Measurements from ENCODE around the gene SPATA31E1.
"Not testable (repeated sequence)": the region's sequence is repeated elsewhere in the genome, so short reads cannot be mapped to it uniquely, and the experiment has no call there.

SPATA31E1 gene

GRCh38 chr9:87882627-87883026, at the start of gene SPATA31E1:
TSS of gene SPATA31E1 (plus strand) at chr9:87882877. CDS start at chr9:87882892, 15 bp downstream.
- no peak for DNase-seq (ENCODE audit: low read depth)

- DNase-seq (ENCODE audit: low read depth) = no peak
Observed at GRCh38 chr9:87834357-87834756, 48.3 kb upstream of the SPATA31E1 start.

GRCh38 chr9:87836536-87836935, 46.1 kb upstream of the SPATA31E1 start:
- no peak for DNase-seq (ENCODE audit: low read depth)

DNA sequence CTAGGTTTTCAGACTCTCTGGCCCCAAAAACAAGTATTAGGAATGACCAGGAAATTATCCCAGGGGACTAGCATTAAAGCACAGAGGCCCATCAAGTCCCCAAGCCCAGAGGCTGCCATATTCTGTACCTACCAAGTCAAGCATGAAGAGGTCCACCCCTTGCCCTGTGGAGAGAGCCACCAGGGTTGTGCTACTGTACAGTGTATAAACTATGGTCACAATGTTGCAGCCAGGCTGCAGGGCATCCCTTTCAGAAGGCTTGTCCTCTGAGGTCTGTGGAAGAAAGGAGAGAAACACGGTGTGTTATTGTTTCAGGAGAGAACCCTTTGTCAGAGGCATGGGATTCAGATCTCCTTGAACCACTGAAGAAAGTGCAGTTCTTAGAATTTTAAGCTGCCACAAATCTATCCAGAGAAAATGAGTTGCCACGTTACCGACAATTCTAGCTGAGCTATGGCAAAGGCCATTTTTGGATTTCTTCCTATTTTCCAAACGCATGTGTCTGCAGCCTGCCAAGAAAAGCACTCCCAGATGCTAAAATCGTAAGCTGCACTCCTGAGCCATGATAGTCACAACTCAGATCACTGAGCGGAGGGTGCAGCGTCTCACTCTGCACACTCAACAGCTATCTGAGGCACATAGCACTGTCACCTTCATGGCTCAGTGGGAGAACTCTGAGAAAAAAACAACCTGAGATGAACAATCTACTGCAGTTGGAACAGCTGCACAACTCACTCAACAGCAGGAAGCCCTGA, 45.5 kb upstream of the SPATA31E1 start:
- DNase-seq (ENCODE audit: low read depth) = peak; percentile 9

DNA sequence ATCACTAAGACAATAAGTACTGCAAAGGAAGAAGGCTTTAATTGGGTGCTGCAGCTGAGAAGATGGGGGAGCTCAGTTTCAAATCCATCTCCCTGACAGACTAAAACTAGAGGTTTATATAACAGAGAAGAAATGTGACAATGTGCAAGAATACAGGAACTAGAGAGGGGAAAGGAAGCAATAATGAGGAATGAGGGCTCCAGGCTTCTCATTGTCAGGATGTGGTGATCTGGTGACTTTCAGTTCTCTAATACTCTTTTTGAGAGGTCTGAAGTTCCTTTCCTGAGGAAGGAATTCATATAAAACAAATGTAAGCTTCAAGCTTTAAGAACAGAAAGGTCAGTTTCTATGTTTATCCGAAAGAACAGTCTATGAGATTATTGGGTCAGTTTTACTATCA, 42.5 kb upstream of the SPATA31E1 start:
- no peak for DNase-seq (ENCODE audit: low read depth)

GRCh38 chr9:87842878-87843585, 39.6 kb upstream of the SPATA31E1 start:
- no peak for DNase-seq (ENCODE audit: low read depth)

DNA sequence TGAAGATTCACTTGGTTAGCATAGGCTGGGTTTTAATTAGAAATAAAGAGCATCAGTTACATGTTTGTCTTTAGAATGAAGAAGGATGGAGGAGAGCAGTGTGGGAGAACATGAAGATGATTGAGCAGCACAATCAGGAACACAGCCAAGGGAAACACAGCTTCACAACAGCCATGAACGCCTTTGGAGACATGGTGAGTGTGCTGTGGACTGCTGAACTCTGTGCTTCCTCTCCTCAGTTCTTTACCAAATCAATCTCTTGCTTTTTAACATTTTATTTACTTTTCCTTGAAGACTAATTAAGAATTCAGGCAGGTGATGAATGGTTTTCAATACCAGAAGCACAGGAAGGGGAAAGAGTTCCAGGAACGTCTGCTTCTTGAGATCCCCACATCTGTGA, 38.2 kb upstream of the SPATA31E1 start:
- no peak for DNase-seq (ENCODE audit: low read depth)

- DNase-seq (ENCODE audit: low read depth) = not testable (repeated sequence)
Observed at GRCh38 chr9:87847817-87848216, 34.9 kb upstream of the SPATA31E1 start.

- DNase-seq (ENCODE audit: low read depth) = no peak
Observed at GRCh38 chr9:87849144-87849758, 33.4 kb upstream of the SPATA31E1 start.

DNA sequence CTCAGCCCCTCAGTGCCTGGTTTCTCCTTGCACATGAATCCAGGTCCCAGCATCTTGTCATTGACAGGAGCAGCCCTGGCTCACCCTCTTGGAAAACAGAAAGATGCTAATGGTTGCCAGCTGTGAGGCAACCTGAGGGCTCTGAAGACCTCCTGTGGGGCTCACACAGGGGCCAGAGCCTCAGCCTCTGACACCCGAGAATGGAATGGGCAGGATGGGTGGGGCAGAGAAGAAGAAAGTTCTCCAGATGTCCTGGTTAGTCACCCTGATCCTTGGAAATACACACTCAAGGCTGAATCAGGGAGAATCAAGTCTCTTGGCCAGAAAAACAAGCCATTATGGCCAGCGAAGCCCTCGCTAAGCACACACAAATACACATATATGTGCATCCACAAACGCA, 32.3 kb upstream of the SPATA31E1 start:
- peak; percentile 55 for DNase-seq (ENCODE audit: low read depth)

DNA sequence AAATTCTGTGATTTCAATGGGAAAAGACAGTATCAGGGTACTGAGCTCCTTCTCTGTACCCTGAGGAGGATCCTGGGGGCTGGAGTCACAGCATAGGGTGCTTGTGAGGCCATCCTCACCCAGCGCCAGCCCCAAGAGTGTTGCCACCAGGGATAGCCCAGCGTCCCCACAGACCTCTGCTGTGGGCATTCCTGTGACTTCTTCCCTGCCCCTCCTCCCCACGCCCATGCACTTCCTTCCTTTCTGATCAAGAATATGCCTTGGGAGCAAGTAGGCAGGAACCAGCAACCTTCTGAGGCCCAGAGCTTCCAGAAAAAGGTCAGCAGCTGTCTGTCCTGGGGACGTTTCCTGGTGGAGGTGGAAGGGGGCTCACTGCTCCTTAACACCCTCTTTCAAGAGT, 31.5 kb upstream of the SPATA31E1 start:
- not testable (repeated sequence) for DNase-seq (ENCODE audit: low read depth)

GRCh38 chr9:87853302-87853701, 29.4 kb upstream of the SPATA31E1 start:
- DNase-seq (ENCODE audit: low read depth) = no peak

DNA sequence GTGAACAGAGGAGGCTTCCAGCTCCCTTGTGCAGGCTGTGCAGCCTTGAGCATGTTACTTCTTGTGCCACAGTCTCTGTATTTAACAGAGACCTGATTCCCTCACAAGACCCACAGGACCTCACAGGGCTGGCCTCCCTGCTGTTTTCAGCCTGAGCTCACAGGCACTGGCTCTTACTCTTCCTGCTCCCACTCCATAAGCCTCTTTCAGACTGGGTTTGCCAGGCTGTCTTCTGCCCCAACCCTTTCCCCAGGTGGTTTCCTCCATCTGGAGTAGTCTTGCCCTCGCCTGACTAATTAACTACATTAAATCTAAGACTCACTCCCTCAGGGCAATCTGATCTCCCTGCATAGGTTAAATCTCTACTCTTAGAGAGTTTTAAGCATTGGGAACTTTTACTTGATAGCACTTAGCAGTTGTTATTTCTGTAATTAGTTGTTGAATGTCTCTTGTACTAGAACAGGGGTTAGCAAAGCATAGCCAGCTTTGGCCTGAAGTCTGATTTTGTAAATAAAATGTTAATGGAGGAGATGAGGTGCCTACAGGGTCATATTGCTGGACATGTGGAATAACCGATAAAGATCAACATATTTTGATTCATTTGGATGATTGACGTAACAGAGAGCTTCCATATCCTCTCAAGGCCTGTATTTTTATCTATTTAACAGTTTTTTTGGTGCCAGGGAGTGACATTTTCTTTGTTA, 28.6 kb upstream of the SPATA31E1 start:
- no peak for DNase-seq (ENCODE audit: low read depth)

DNA sequence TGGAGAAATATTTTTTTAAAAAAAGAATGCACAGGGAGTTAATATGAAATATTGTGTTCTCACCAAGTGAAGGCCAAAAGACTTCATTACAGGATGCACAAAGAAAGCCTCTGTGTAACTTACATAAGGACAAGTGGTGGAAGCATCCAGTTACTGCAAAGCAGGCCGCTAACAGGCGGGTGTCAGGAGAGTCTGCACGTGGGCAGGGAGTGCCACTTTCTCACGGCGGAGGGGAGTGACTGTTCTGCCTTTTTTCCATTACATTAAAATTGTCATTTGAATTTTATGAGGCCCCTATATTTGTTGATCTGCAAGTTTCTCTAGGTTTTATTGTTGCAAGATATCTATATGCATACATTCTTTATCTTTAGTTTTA, 28.1 kb upstream of the SPATA31E1 start:
- DNase-seq (ENCODE audit: low read depth) = no peak

GRCh38 chr9:87855061-87855460, 27.6 kb upstream of the SPATA31E1 start:
- DNase-seq (ENCODE audit: low read depth) = no peak

DNA sequence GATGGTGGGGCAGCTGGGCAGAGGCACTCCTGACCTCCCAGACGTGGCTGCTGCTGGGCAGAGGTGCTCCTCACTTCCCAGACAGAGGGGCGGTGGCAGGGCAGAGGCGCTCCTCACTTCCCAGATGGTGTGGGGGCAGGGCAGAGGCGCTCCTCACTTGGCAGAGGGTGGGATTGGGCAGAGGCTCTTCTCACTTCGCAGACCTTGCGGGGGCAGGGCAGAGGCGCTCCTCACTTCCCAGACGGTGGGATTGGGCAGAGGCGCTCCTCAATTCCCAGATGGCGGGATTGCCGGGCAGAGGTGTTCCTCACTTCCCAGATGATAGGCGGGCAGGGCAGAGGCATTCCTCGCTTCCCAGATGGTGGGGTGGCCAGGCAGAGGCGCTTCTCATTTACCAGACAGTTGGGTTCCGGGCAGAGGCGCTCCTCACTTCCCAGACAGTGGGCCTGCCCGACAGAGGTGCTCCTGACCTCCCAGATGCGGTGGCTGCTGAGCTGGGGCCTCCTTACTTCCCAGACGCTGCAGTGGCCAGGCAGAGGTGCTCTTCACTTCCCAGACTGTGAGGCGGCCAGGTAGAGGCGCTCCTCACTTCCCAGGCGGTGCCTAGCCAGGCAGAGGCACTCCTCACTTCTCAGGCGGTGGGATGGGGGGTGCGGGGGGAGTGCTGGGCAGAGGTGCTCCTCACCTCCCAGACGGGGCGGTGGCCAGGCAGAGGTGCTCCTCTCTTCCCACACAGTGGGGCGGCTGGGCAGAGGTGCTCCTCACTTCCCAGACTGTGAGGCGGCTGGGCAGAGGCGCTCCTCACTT, 25.3 kb upstream of the SPATA31E1 start:
- no peak for DNase-seq (ENCODE audit: low read depth)

DNA sequence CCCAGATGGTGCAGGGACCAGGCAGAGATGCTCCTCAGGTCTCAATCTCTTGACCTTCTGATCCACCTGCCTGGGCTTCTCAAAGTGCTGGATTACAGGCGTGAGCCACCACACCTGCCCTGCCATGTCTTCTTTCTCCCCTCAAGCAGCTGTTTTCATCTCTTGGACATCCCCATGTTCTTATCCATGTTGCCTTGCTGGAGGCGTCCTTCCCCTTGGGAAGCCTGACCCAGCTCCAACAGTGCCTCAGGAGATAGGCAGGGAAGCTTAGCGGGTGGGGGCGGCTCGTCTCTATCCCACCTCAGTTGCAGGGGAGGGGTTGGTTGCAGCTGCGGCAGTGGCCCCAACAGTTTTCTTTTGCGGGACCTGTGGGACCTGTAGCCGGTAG, 24.7 kb upstream of the SPATA31E1 start:
- DNase-seq (ENCODE audit: low read depth) = no peak

DNA sequence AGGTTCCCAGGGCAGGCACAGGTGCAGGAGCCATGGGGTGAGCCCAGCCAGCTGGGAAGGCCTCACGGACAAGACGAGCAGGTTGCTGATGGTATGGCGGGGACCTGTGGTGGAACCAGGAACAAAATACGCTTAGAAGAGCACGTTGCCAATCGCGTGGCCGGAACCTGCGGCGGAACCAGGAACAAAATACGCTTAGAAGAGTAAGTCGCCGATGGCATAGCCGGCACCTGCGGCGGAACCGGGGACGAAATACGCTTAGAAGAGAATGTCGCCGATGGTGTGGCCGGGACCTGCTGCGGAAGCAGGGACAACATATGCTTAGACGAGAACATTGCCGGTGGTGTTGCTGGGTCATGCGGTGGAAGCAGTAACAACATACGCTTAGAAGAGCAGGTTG, 23.5 kb upstream of the SPATA31E1 start:
- no peak for DNase-seq (ENCODE audit: low read depth)

DNA sequence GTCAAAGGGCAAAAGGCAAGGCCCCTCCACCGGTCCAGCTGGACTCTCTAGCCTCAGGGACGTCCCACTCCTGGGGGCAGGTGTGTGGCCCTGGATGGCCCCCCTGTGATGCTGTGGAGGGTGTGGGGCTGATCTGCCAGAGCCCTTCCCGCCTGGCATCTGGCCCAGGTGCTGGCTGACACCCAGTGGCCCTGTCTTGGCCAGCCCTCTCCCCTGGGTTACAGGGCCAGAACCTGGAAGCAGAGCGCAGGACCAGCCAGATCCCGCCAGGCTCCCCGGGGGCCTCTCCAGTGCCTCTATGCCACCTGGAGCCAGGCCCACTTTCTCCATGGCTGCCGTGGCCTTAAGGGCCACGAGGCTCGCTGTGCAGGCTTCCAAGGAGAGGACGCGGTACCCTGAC, 22.9 kb upstream of the SPATA31E1 start:
- DNase-seq (ENCODE audit: low read depth) = no peak

DNA sequence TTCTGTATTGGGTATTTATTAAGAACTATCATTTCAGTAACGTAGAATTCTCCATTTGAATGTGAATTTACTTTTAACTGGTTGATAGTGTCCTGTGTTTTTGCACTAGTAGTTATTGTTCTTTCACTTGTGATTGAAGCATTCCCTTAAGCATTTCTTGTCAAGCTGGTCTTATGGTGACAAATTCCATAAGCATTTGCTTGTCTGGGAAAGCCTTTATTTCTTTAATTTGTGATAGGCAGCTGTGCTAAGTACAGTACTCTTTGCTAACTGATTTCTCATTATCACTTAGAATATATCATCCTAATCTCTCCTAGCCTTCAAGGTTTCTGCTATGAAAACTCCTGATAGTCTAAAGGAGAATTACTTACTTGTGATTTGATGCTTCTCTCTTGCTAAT, 21.3 kb upstream of the SPATA31E1 start:
- no peak for DNase-seq (ENCODE audit: low read depth)

- no peak for DNase-seq (ENCODE audit: low read depth)
Observed at GRCh38 chr9:87862536-87863268, 20.0 kb upstream of the SPATA31E1 start.
